ENCODE results near the gene RSF1. TPM values are rescaled to one million over a fixed set of nuclear protein-coding genes. Genes with fewer than 3 reads are reported as not detected.

RSF1 gene
- total RNA-seq, 1 donor from 2014 or later, result 14.5 TPM

GRCh38 chr11:77698896-77699295, 121.6 kb downstream of the RSF1 start:
- TF ChIP-seq, protein P1, sequence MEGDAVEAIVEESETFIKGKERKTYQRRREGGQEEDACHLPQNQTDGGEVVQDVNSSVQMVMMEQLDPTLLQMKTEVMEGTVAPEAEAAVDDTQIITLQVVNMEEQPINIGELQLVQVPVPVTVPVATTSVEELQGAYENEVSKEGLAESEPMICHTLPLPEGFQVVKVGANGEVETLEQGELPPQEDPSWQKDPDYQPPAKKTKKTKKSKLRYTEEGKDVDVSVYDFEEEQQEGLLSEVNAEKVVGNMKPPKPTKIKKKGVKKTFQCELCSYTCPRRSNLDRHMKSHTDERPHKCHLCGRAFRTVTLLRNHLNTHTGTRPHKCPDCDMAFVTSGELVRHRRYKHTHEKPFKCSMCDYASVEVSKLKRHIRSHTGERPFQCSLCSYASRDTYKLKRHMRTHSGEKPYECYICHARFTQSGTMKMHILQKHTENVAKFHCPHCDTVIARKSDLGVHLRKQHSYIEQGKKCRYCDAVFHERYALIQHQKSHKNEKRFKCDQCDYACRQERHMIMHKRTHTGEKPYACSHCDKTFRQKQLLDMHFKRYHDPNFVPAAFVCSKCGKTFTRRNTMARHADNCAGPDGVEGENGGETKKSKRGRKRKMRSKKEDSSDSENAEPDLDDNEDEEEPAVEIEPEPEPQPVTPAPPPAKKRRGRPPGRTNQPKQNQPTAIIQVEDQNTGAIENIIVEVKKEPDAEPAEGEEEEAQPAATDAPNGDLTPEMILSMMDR (IDR thresholded peaks at IDR 0.05; ENCODE audit: insufficient read depth, low read length, severe bottlenecking), result no peak
- no peaks in the 10 kb centered on the region for H3K27me3 ChIP-seq (ENCODE audit: control insufficient read depth, insufficient read depth, low read length)
- no peak for FAIRE-seq
- DNase-seq (ENCODE audit: low read depth), result no peak
- H3K36me3 ChIP-seq (ENCODE audit: control insufficient read depth, insufficient read depth, low read length), result peaks cover 5% of the 10 kb centered on the region
- no peak overlapping the region for H3K4me3 ChIP-seq (ENCODE audit: low read depth, low read length)

GRCh38 chr11:77697865-77698264, 122.7 kb downstream of the RSF1 start:
- no peak for FAIRE-seq
- Histone ChIP-seq H3K36me3 (ENCODE audit: control insufficient read depth, insufficient read depth, low read length) (peaks cover 5% of the 10 kb centered on the region), H3K4me3 (ENCODE audit: low read depth, low read length) (no peak overlapping the region), H3K27me3 (ENCODE audit: control insufficient read depth, insufficient read depth, low read length) (no peaks in the 10 kb centered on the region)
- TF ChIP-seq, protein P1 (IDR thresholded peaks at IDR 0.05; ENCODE audit: insufficient read depth, low read length, severe bottlenecking), result no peak
- DNase-seq (ENCODE audit: low read depth), result no peak

DNA sequence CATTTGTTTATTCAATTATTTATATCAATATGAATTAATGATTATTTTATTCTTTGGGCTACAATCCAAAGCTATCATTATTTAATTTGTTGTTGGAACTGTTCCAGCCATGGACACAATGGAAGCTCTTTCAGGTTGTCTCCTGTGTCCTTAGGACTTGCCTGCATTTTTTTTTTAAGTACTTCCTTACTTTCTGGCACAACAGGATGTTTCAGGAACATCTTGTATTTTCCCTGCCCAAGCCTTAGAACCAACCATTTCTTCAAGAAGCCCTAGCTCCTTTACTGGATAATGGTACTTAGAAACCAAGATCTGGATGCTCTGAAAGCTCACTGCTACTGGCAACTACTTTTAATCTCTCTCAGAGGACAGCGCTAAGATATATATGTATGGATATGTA, 125.1 kb downstream of the RSF1 start:
- no peak overlapping the region for H3K4me3 ChIP-seq (ENCODE audit: low read depth, low read length)
- TF ChIP-seq, protein P1 (IDR thresholded peaks at IDR 0.05; ENCODE audit: insufficient read depth, low read length, severe bottlenecking), result no peak
- H3K27me3 ChIP-seq (ENCODE audit: control insufficient read depth, insufficient read depth, low read length), result no peaks in the 10 kb centered on the region
- peaks cover 5% of the 10 kb centered on the region for H3K36me3 ChIP-seq (ENCODE audit: control insufficient read depth, insufficient read depth, low read length)
- DNase-seq (ENCODE audit: low read depth), result no peak
- FAIRE-seq, result no peak

DNA sequence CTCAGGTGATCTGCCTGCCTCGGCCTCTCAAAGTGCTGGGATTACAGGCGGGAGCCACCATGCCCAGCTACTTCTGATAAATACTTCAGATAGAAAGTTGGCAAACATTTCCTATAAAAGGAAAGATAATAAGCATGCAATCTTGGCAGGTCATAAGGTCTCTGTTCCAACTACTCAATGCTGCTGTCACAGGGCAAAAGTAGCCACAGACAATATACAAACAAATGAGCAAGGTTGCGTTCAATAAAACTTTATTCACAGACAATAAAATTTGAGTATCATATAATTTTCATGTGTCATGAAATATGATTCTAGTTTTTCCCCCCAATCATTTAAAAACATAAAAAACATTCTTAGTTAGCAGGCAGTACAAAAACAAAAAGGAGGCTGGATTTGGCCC, 129.9 kb downstream of the RSF1 start:
- FAIRE-seq (no peak), DNase-seq (ENCODE audit: low read depth) (no peak)
- TF ChIP-seq, protein P1 (IDR thresholded peaks at IDR 0.05; ENCODE audit: insufficient read depth, low read length, severe bottlenecking), result no peak
- no peaks in the 10 kb centered on the region for H3K36me3 ChIP-seq (ENCODE audit: control insufficient read depth, insufficient read depth, low read length)
- no peak overlapping the region for H3K4me3 ChIP-seq (ENCODE audit: low read depth, low read length)
- H3K27me3 ChIP-seq (ENCODE audit: control insufficient read depth, insufficient read depth, low read length), result no peaks in the 10 kb centered on the region

DNA sequence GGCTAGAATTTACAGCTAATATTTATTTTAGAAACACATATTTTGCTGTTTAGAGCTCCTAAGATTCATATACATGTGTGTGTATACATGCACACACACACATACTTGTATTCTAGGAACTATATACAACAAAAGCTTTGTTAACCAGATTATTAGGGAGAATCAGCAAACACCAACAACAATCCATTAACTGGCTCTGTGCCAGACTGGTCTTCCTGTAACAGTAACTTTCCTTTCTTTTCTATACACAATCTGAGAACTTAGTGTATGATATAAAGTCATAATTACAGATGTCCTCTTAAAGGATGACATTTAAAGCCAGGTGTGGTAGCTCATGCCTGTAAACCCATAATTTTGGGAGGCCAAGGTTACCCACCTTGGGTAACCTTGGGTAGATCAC, 133.4 kb downstream of the RSF1 start:
- peaks cover 5% of the 10 kb centered on the region for H3K36me3 ChIP-seq (ENCODE audit: control insufficient read depth, insufficient read depth, low read length)
- FAIRE-seq, result no peak
- TF ChIP-seq, protein P1 (IDR thresholded peaks at IDR 0.05; ENCODE audit: insufficient read depth, low read length, severe bottlenecking), result no peak
- no peaks in the 10 kb centered on the region for H3K27me3 ChIP-seq (ENCODE audit: control insufficient read depth, insufficient read depth, low read length)
- no peak for DNase-seq (ENCODE audit: low read depth)
- no peak overlapping the region for H3K4me3 ChIP-seq (ENCODE audit: low read depth, low read length)

DNA sequence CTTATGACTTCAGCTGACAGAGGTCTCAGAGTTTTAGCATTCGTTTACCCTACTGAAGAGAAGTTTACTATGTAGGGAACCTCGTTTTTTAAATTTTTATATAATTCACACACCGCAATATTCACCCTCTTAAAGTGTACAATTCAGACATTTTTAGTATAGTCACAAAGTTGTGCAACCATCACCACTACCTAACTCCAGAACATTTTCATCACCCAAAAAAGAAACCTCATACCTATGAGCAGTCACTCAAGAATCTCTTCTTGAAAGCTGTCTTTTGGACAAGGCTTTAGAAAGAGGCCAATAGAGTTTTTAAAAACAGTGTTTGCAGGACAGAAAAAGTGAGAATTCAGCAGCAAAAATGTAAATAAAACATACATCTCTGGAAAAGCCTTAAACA, 143.4 kb downstream of the RSF1 start:
- peaks cover 5% of the 10 kb centered on the region for H3K36me3 ChIP-seq (ENCODE audit: control insufficient read depth, insufficient read depth, low read length)
- no peak overlapping the region for H3K4me3 ChIP-seq (ENCODE audit: low read depth, low read length)
- FAIRE-seq (no peak), DNase-seq (ENCODE audit: low read depth) (no peak)
- TF ChIP-seq, protein P1 (IDR thresholded peaks at IDR 0.05; ENCODE audit: insufficient read depth, low read length, severe bottlenecking), result no peak
- no peaks in the 10 kb centered on the region for H3K27me3 ChIP-seq (ENCODE audit: control insufficient read depth, insufficient read depth, low read length)

All from bronchial epithelial cell (primary cell).